Parietal lobe (tissue), 2 donors: ENCODE data around the gene GATA6. TPM values are rescaled to one million over a fixed set of nuclear protein-coding genes. Genes with fewer than 3 reads are reported as not detected.

Source experiments
- small RNA-seq: library from RNA; depleted of rRNA; stranded (forward); fragments of <200 nt; gene quantifications from one replicate; pipeline ENCODE3, GENCODE V24; 2014; ENCODE audit warnings: low replicate concordance
- total RNA-seq: library from RNA; depleted of rRNA; stranded (reverse); fragments of >200 nt; gene quantifications from one replicate; pipeline ENCODE4 v1.2.3, GENCODE V29; 2014

Gene GATA6
- total RNA-seq: not detected

GRCh38 chr18:22169011-22169888 lies at the start of gene GATA6:
TSS of gene GATA6 (plus strand) at chr18:22169589. CDS start at chr18:22171145, 1,556 bp downstream.

Small RNAs within 50 kb of the gene (small RNA-seq; reads per million reads assigned to genes)
- gene RNU6-702P: not detected
- gene RNU6ATAC20P: not detected

Other genes with a start within 250 kb of the GATA6 start
- gene CTAGE1, start 248.3 kb downstream of the GATA6 start, total RNA-seq: not detected